HG02642 (cell line): ENCODE measurements around the gene ZNF429.
A peak's percentile ranks its signal among the peaks of the same experiment; 100 is the strongest.
"Not testable (repeated sequence)": the region's sequence is repeated elsewhere in the genome, so short reads cannot be mapped to it uniquely, and the experiment has no call there.

Experiments used
- ATAC-seq: cut with Tn5 transposase; IDR thresholded peaks from one replicate; pipeline ENCODE4 v1.9.1; 2021; ENCODE audit warnings: mild to moderate bottlenecking; ENCODE audit not compliant: unreplicated experiment, poor library complexity

The ZNF429 gene

GRCh38 chr19:21505459-21506451 is at the start of gene ZNF429:
ZNF429 (plus strand) TSS chr19:21505602; CDS start chr19:21505772, 170 bp downstream.
- ATAC-seq = peak; percentile 100

- no peak for ATAC-seq
Measured at GRCh38 chr19:21460686-21461085, 44.7 kb upstream of the ZNF429 start.

- no peak for ATAC-seq
Measured at GRCh38 chr19:21462540-21462939, 42.9 kb upstream of the ZNF429 start.

GRCh38 chr19:21463449-21464105 is 41.8 kb upstream of the ZNF429 start:
- peak; percentile 66 for ATAC-seq

- ATAC-seq = no peak
Measured at GRCh38 chr19:21466627-21467026, 38.8 kb upstream of the ZNF429 start.

GRCh38 chr19:21468791-21469190 is 36.6 kb upstream of the ZNF429 start:
- no peak for ATAC-seq

- ATAC-seq = no peak
Measured at GRCh38 chr19:21472507-21472906, 32.9 kb upstream of the ZNF429 start.

GRCh38 chr19:21474671-21475181 is 30.7 kb upstream of the ZNF429 start:
- peak; percentile 71 for ATAC-seq

- not testable (repeated sequence) for ATAC-seq
Measured at GRCh38 chr19:21482361-21482760, 23.0 kb upstream of the ZNF429 start.

GRCh38 chr19:21482863-21483276 is 22.5 kb upstream of the ZNF429 start:
- no peak for ATAC-seq

- no peak for ATAC-seq
Measured at GRCh38 chr19:21483589-21484170, 21.7 kb upstream of the ZNF429 start.

- no peak for ATAC-seq
Measured at GRCh38 chr19:21484631-21485030, 20.8 kb upstream of the ZNF429 start.

GRCh38 chr19:21485926-21486325 is 19.5 kb upstream of the ZNF429 start:
- no peak for ATAC-seq

- ATAC-seq = no peak
Measured at GRCh38 chr19:21487969-21488368, 17.4 kb upstream of the ZNF429 start.

- ATAC-seq = no peak
Measured at GRCh38 chr19:21491146-21491545, 14.3 kb upstream of the ZNF429 start.

- no peak for ATAC-seq
Measured at GRCh38 chr19:21492947-21493906, 12.2 kb upstream of the ZNF429 start.

- no peak for ATAC-seq
Measured at GRCh38 chr19:21496876-21497275, 8.5 kb upstream of the ZNF429 start.

GRCh38 chr19:21498651-21499050 is 6.8 kb upstream of the ZNF429 start:
- ATAC-seq = no peak

GRCh38 chr19:21508198-21508597 is 2.8 kb downstream of the ZNF429 start:
- ATAC-seq = no peak

- not testable (repeated sequence) for ATAC-seq
Measured at GRCh38 chr19:21511058-21511457, 5.7 kb downstream of the ZNF429 start.
